Measurements from ENCODE around the gene ZNF771. TPM values are rescaled to one million over a fixed set of nuclear protein-coding genes. Genes with fewer than 3 reads are reported as not detected.
A peak's percentile ranks its signal among the peaks of the same experiment; 100 is the strongest.

Gene ZNF771
- total and polyA plus RNA-seq, 2 donors (not counting 3 experiments of a cell fraction or from before 2014, with no cell fraction given): 11.7 to 16.8 TPM

DNA sequence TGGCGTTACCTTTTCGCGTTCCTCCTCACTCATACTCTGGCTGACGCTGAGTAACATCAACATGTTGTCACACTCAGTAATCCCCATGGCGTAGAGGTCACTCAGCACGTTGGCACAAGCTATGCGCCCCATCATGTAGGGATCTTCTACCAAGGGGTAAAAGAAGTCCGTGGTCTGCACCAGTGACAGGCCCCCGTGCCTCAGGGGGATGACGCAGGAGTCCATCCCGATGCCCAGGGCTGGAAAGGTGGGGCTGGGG is 37.7 kb downstream of the ZNF771 start:
- Histone ChIP-seq H3K4me3 (replicated peaks in 1 of 3; ENCODE audit: insufficient read depth in 1 of 3, low read depth in 1 of 3, low read length in 3 of 3) (peak overlapping the region; percentile 57 to 79 (median 68)), H3K9ac (replicated peaks; ENCODE audit: extremely low read depth, insufficient read depth, low read length) (peak overlapping the region; percentile 85), H3K27me3 (ENCODE audit: control insufficient read depth in 2 of 2, insufficient read depth in 2 of 2, low read length in 2 of 2) (no peaks in the 10 kb centered on the region), H4K20me1 (replicated peaks; ENCODE audit: control insufficient read depth, extremely low read depth, insufficient read depth, low read length) (no peaks in the 10 kb centered on the region), H2AFZ (ENCODE audit: low read depth, low read length) (peak overlapping the region; percentile 80), H3K4me1 (ENCODE audit: control insufficient read depth, extremely low read depth, insufficient read depth, low read length) (peaks cover 11% of the 10 kb centered on the region), H3K79me2 (ENCODE audit: control insufficient read depth, insufficient read depth, low read length) (peaks cover 12% of the 10 kb centered on the region), H3K9me1 (replicated peaks; ENCODE audit: control insufficient read depth, extremely low read depth, insufficient read depth, low read length) (no peaks in the 10 kb centered on the region), H3K36me3 (ENCODE audit: control insufficient read depth in 2 of 2, extremely low read depth in 1 of 2, insufficient read depth in 2 of 2, low read length in 2 of 2) (no peaks in the 10 kb centered on the region), H3K9me3 (replicated peaks; ENCODE audit: control insufficient read depth, insufficient read depth, low read length) (no peaks in the 10 kb centered on the region), H3K4me2 (ENCODE audit: insufficient read depth, low read length) (peak overlapping the region; percentile 57), H3K27ac (ENCODE audit: insufficient read depth, low read depth, low read length) (peak overlapping the region; percentile 72)
- intact Hi-C loops (cut with micrococcal nuclease) (loop anchor here (1.0 to 5.0 kb wide), 7 partner anchors 27 to 247 kb away; partner anchors contain the start of genes ZNF689 and ZNF747), dilution Hi-C loops (cut with MboI; ENCODE audit: extremely low pct_ligation_motif_present, low sequenced_read_pairs) (no loop called here)
- CTCF ChIA-PET: interaction anchor here (1.7 to 2.5 kb wide), 2 partner anchors 15 to 27 kb away, joined by 7 to 15 read pairs; partner anchors contain the start of gene DCTPP1
- TF ChIP-seq POLR2AphosphoS5 (IDR thresholded peaks at IDR 0.05; ENCODE audit: insufficient read depth, low read depth, low read length) (no peak), EZH2 (IDR thresholded peaks at IDR 0.05; ENCODE audit: borderline replicate concordance, low read depth, low read length, severe bottlenecking) (no peak), GATA2 (IDR thresholded peaks at IDR 0.05; ENCODE audit: insufficient read depth, insufficient read length, low read depth, low read length) (no peak), FOS (IDR thresholded peaks at IDR 0.05; ENCODE audit: borderline replicate concordance, insufficient read depth, low read length) (no peak), POLR2A (IDR thresholded peaks at IDR 0.05; ENCODE audit: low read depth, low read length) (no peak)
- TF ChIP-seq, protein P1, sequence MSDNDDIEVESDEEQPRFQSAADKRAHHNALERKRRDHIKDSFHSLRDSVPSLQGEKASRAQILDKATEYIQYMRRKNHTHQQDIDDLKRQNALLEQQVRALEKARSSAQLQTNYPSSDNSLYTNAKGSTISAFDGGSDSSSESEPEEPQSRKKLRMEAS (IDR thresholded peaks at IDR 0.05; ENCODE audit: insufficient read depth, insufficient read length): no peak
- peak; percentile 70 for FAIRE-seq
- BruUV-seq (replicated peaks): no TSS peak
- DNase-seq (ENCODE audit: low read depth, low spot score): no peak
- POLR2A ChIA-PET: interaction anchor here (1.0 kb wide), 1 partner anchor 127 kb away, joined by 3 read pairs; the partner anchor contains the start of gene ZNF688

Data from endothelial cell of umbilical vein (primary cell).